OCI-LY1 (cell line): ENCODE results near the gene TMEM132A.

Experiments used
- H2AFZ ChIP-seq: fragments of 200-600 bp; sonication (generic), shearing (Covaris generic); 2 replicates; pipeline ENCODE4 v1.6.0; 2014; ENCODE audit warnings: antibody characterized with exemption, mild to moderate bottlenecking, low read length
- H3F3A ChIP-seq: fragments of 200-600 bp; sonication (generic), shearing (Covaris generic); 2 replicates; pipeline ENCODE4 v1.6.0; 2014; ENCODE audit warnings: mild to moderate bottlenecking, antibody characterized with exemption, low read length, moderate library complexity; ENCODE audit not compliant: insufficient read depth
- H3K27ac ChIP-seq: fragments of 200-600 bp; sonication (generic); 2 replicates; pipeline ENCODE4 v1.5.1; 2014; ENCODE audit warnings: low read length, mixed run types, mild to moderate bottlenecking, low read depth; ENCODE audit not compliant: poor library complexity, severe bottlenecking
- H3K27me3 ChIP-seq: fragments of 200-600 bp; sonication (generic); 2 replicates; pipeline ENCODE4 v1.6.0; 2014; ENCODE audit warnings: antibody characterized with exemption, mild to moderate bottlenecking, low read length, moderate library complexity; ENCODE audit not compliant: insufficient read depth
- H3K36me3 ChIP-seq: fragments of 200-600 bp; sonication (generic); 2 replicates; pipeline ENCODE4 v1.6.1; 2014; ENCODE audit warnings: mild to moderate bottlenecking, antibody characterized with exemption, low read length, moderate library complexity, mixed read lengths; ENCODE audit not compliant: insufficient read depth
- H3K4me1 ChIP-seq: fragments of 200-600 bp; sonication (generic); 2 replicates; pipeline ENCODE4 v1.5.1; 2014; ENCODE audit warnings: mild to moderate bottlenecking, low read length, moderate library complexity; ENCODE audit not compliant: insufficient read depth, severe bottlenecking
- H3K4me2 ChIP-seq: fragments of 200-600 bp; sonication (generic), shearing (Covaris generic); 2 replicates; pipeline ENCODE4 v1.6.1; 2014; ENCODE audit warnings: low read length
- H3K4me3 ChIP-seq: fragments of 200-600 bp; sonication (generic); 2 replicates; pipeline ENCODE4 v1.5.1; 2014; ENCODE audit warnings: low read length, low read depth, mild to moderate bottlenecking, mixed read lengths; ENCODE audit not compliant: poor library complexity, severe bottlenecking
- H3K79me2 ChIP-seq: fragments of 200-600 bp; shearing (Covaris generic); 2 replicates; pipeline ENCODE4 v1.6.1; 2016; ENCODE audit warnings: mixed run types, low read length, mixed read lengths; ENCODE audit not compliant: insufficient read depth
- H3K9ac ChIP-seq: fragments of 200-600 bp; sonication (generic), shearing (Covaris generic); 2 replicates; pipeline ENCODE4 v1.6.1; 2014; ENCODE audit warnings: mild to moderate bottlenecking, low read length, mixed read lengths
- H3K9me2 ChIP-seq: fragments of 200-600 bp; sonication (generic), shearing (Covaris generic); 2 replicates; pipeline ENCODE4 v1.6.1; 2014; ENCODE audit warnings: low read depth, mild to moderate bottlenecking, low read length, mixed read lengths
- H3K9me3 ChIP-seq: fragments of 200-600 bp; shearing (Covaris generic); 2 replicates; pipeline ENCODE4 v1.6.1; 2014; ENCODE audit warnings: low read length, mixed read lengths
- H4K20me1 ChIP-seq: fragments of 200-600 bp; sonication (generic), shearing (Covaris generic); 2 replicates; pipeline ENCODE4 v1.6.0; 2016; ENCODE audit warnings: mild to moderate bottlenecking, low read length; ENCODE audit not compliant: insufficient read depth
- CTCF ChIP-seq: fragments of 200-600 bp; sonication (generic), shearing (Covaris generic); IDR thresholded peaks from 2 replicates; pipeline ENCODE4 v1.5.1; 2017; ENCODE audit warnings: mild to moderate bottlenecking, antibody characterized with exemption, low read length, moderate library complexity, mixed read lengths
- EZH2 ChIP-seq: fragments of 200-600 bp; sonication (generic), shearing (Covaris generic); IDR thresholded peaks from 2 replicates; pipeline ENCODE4 v1.8.0; 2017; ENCODE audit warnings: borderline replicate concordance, mixed run types, mild to moderate bottlenecking, antibody characterized with exemption, low read length, moderate library complexity, mixed read lengths

Gene TMEM132A

GRCh38 chr11:60984636-60985035 lies 60.4 kb downstream of the TMEM132A start:
- TF ChIP-seq CTCF (no peak), EZH2 (no peak)
- no peaks in the 10 kb centered on the region for H3K9me3 ChIP-seq
- H3K4me3 ChIP-seq = no peak overlapping the region
- no peak overlapping the region for H2AFZ ChIP-seq
- H3K27me3 ChIP-seq = no peaks in the 10 kb centered on the region; the same call in 1 of the 2 replicates
- no peak overlapping the region for H3K9ac ChIP-seq
- no peak overlapping the region for H3K4me2 ChIP-seq
- no peaks in the 10 kb centered on the region for H3K9me2 ChIP-seq
- no peak overlapping the region for H3K27ac ChIP-seq
- H3K79me2 ChIP-seq = no peaks in the 10 kb centered on the region
- H3K36me3 ChIP-seq = no peaks in the 10 kb centered on the region
- no peaks in the 10 kb centered on the region for H3F3A ChIP-seq
- H4K20me1 ChIP-seq = no peaks in the 10 kb centered on the region
- H3K4me1 ChIP-seq = peaks cover 19% of the 10 kb centered on the region

GRCh38 chr11:60985501-60985900 lies 61.2 kb downstream of the TMEM132A start:
- H2AFZ ChIP-seq = no peak overlapping the region
- H3K4me3 ChIP-seq = no peak overlapping the region
- H3K4me2 ChIP-seq = no peak overlapping the region
- H3K79me2 ChIP-seq = no peaks in the 10 kb centered on the region
- no peaks in the 10 kb centered on the region for H3K9me3 ChIP-seq
- H3K9ac ChIP-seq = no peak overlapping the region
- H3K4me1 ChIP-seq = peaks cover 19% of the 10 kb centered on the region
- no peaks in the 10 kb centered on the region; the same call in 1 of the 2 replicates for H3K27me3 ChIP-seq
- no peaks in the 10 kb centered on the region for H4K20me1 ChIP-seq
- no peaks in the 10 kb centered on the region for H3K9me2 ChIP-seq
- no peaks in the 10 kb centered on the region for H3K36me3 ChIP-seq
- no peak for TF ChIP-seq EZH2
- no peak for TF ChIP-seq CTCF
- H3F3A ChIP-seq = no peaks in the 10 kb centered on the region
- no peak overlapping the region for H3K27ac ChIP-seq

GRCh38 chr11:60985991-60986915 lies 62.0 kb downstream of the TMEM132A start:
- Histone ChIP-seq H3K9me2 (no peaks in the 10 kb centered on the region), H3F3A (no peaks in the 10 kb centered on the region), H3K27ac (no peak overlapping the region), H3K9me3 (no peaks in the 10 kb centered on the region), H3K27me3 (no peaks in the 10 kb centered on the region; the same call in 1 of the 2 replicates), H3K79me2 (no peaks in the 10 kb centered on the region), H3K9ac (no peak overlapping the region), H3K4me1 (peaks cover 19% of the 10 kb centered on the region), H3K4me2 (no peak overlapping the region), H3K4me3 (no peak overlapping the region), H3K36me3 (no peaks in the 10 kb centered on the region), H4K20me1 (no peaks in the 10 kb centered on the region), H2AFZ (no peak overlapping the region)
- TF ChIP-seq CTCF = no peak
- TF ChIP-seq EZH2 = no peak
